Hippocampal formation (tissue), 2 donors: ENCODE measurements around the gene RDH16.
"Not testable (repeated sequence)": the region's sequence is repeated elsewhere in the genome, so short reads cannot be mapped to it uniquely, and the experiment has no call there.

Experiments used
- DNase-seq, 2 donors: peaks; one replicate each; lab custom pipeline; 2025; lab: John Stamatoyannopoulos, UW

The RDH16 gene

DNA sequence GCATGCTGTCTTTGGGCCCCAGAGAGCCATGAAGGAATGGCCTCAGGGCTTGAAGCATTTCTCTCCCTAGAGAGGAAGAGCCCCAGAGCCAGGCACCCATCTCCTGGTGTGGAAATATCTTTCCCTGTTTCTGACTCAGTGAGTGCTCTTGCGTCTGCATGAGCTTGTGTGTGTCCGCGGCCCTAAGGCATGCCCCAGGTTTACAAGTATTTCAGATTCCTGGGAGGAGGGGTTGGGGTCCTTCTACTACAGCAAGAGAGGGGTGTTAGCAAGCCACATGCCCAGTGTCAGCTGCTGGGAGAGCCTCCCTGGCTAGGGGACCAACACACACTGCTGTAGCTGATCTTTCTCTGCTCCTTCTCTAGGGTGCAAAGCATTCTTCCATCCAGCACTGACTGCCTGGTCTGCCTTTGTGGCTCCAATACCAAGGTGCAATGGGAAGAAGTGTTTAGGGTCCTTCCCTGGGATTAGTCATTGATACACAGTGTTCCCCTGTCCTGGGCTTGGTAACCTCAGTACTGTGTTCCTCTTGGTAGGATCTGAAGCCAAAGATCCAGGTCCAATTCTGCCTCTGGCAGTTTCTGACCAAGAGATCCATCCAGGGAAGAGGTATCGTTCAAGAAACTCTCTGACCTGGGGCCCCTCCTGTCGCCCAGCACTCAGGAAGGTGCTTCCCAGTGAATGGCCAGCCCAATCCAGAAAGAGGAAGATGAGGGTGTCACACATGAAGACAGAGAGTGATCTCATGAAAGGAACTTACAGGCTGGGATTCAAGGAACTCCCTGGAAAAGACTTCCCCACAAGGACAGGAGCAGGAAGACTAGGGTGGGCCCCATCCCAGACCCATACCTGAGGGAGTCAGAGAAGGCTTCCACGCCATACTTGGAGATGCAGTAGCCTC is 3.1 kb downstream of the RDH16 start:
- DNase-seq: no peak

DNA sequence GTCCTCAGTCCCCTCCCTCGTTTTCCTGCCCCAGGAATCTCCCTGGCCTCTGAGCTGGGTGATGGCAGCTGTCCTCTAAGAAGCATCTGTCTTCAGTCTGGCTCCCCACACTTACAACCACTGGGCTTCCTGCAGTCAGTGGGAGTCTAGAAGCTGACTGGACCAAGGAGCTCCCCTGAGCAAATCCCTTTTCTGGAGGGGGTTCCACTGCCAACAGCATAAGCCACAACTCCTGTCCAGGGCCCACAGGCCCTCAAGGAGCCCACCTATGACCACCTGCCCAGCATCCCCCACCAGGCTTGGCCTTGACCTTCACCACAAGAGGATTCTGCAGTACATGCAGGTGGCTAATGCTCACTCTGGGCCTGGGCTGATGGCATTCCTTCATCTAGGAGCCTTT is 4.1 kb downstream of the RDH16 start:
- no peak for DNase-seq

DNA sequence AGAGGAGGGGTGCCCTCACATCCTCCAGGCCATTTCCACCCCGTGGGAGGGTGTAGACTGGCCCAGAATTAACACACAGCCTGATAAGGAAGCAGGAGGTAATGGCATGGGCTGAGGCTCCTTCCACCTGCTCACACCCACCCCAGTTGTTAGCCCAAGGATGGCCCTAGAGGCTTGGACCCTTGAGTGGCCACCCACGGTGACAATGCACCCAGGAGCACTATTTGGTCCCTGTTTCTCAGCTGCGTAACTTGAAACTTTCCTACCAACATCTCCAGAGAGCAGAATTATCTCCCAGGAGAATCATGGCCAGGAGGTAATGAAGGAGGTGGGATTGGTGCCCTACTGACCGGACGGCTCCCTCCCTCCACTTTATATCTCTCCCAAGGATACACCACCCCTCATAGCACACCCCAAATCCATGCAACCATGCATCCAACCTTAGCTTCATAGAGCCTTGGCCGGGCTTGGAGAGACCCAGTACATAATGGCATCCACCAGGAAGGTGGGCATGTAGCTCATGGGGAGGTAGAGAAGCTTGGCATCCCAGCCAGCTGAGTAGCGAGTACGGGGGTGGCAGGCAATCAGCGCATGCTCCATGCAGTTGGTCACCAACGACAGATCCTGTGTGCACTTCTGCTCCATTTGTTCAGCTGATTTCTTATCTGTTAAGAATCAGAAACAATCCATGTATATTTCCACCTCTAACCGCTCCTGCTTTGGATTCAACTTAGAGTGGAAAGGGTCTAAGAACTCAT is 5.6 kb downstream of the RDH16 start:
- DNase-seq: no peak

DNA sequence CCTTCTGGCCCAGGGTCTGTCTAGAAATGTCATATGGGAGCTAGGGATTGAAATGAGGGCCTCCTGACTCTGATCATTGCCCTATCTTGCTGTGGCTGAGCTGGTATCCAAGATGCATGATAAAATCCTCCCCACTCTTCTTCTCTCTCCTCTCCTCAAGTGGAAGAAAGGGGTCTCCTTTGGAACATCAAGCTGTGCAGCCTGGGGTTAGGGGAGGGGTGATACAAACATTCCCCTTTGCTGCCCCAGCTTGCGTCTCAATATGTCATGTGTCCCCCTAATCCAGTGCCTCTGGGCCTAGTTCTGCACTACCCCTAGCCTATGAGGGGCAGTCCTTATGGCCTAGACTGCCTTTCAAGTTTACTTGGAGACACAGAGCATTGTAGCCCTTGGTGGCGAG is 8.5 kb downstream of the RDH16 start:
- DNase-seq: no peak

DNA sequence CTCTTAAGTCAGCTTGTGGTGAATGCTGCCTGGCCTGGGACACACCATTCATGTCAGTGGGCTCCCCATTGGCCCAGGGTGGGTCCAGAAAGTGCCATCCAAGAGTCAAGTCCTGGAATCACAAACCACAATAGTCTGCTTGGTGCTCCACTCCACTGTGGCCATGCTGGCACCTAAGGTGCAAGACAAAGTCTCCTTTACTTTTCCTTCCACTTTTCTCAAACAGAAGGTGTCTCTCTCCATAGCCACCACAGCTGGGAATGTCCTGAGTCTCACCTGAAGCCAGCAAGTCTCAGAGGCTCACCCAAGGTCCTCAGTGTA is 9.0 kb downstream of the RDH16 start:
- DNase-seq: no peak

DNA sequence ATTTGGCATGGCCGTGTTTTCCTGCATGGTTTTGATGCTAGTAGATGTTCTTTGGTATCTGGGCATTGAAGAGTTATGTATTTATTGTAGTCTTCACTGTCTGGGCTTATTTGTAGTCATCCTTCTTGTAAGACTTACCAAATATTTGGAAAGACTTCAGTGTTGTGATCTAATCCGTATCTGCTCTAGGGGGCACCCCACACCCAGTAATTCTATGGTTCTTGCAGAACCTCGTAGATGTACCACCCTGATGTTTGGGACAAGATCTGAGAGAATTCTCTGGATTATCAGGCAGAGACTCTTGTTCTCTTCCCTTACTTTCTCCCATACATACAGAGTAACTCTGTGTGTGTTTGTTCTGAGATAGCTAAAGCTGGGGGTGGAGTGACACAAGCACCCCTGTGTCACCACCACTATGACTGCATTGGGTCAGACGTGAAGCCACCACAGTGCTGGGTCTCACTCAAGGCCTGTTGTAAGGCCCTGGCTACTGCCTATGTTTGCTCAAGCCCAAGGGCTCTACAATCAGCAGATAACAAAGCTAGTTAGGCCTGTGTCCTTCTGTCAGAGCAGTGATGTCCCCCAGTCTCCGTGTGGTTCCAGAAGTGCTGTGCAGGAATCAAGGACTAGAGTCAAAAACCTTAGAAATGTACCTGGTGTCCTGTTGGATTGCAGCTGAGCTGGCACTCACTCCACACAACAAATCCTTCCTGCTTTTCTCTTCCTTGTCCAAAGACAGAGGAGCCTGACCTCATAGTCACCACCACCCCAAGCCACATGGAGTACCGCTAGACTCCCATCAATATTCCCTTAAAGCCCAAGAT is 9.6 kb downstream of the RDH16 start:
- no peak for DNase-seq

DNA sequence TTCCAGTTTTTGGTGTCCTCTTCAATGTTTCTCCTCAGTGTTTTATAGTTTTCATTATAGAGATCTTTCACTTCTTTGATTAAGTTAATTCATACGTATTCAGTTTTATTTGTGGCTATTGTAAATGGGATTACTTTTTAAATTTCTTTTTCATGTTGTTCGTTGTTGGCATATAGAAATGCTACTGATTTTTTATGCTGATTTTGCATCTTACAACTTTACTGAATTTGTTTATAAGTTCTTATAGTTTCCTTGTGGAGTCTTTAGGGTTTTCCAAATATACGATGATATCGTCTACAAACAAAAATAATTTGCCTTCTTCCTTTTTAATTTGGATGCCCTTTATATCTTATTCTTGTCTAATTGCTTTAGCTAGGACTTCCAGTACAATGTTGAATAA is 13.5 kb downstream of the RDH16 start:
- no peak for DNase-seq

DNA sequence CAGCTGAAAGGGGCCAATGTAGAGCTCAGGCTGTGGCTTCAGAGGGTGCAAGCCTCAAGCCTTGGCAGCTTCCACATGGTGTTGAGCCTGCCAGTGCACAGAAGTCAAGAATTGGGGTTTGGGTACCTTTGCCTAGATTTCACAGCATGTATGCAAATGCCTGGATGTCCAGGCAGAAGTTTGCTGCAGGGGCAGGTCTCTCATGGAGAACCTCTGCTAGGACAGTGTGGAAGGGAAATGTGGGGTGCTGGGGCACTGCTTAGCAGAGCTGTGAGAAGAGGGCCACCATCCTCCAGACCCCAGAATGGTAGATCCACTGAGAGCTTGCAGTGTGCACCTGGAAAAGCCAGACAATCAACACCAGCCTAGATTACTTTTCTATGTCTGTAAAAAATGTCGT is 14.0 kb downstream of the RDH16 start:
- not testable (repeated sequence) for DNase-seq

DNA sequence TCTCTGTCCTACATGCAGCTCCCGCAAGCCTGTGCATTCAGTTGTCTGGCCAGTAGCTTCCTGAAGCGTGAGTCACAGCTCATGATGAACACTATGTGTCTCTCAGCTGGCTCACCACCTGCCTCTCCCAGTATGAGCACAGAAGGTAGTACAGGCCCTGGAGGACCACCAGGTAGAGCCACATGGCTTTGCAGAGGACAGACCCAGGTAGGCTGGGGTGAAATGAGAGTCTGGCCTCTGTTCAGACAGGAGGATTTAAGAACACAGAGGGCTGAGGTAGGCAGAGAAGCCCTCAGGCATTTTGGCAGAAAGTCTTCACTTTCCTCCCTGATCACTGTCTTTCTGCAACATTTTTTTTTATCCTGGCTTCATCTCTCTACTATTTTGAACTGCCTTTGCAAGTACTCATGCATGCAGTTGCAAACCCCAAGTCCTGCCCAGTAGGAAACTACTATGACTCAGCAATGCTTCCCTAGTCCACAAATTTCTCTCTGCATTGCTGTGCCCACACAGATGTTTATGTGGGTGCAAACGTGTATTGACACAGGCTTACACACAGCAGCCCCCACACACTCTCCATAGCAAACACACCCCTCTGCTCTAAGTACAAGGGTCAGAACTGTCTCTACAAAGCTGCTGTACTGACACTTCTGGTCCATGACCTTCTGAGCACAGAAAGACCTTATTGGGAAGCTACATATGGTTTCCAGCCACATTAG is 15.9 kb downstream of the RDH16 start:
- no peak for DNase-seq

DNA sequence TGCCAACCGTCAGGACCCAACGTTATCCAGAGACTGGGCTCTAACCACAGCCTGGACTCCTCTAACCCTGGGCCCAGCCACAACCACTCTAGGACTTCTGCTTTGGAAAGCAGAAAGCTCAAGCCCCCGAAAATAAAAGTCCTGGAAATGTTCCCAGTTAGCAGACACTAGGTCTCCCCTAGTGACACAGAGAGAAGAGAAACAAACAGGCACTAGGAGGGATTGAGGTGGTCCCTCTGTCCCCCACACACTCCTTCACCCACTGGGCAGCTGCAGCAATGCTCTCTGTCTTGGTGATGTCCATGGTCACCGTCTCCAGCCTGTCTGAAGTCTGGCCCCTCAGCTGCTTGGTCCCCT is 16.5 kb downstream of the RDH16 start:
- not testable (repeated sequence) for DNase-seq

DNA sequence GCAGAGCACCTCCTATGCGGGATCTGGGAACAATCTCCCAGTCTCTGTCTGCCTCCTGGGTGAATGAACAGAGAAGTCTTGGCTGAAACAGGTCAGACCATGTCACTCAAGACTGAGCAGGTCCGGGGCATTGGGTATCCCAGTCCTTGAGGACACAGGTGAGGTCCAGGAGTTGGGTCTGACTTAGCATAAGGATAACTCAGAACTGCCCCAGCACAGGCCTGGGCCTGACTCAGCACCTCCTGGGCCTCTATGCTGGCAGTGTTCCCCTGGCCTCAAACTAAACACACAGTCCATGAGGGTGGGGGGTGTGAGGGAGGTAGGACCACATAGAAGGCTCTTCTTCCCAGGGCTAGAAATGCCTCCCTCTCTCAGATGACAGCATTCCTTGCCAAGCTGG is 21.7 kb downstream of the RDH16 start:
- no peak for DNase-seq

DNA sequence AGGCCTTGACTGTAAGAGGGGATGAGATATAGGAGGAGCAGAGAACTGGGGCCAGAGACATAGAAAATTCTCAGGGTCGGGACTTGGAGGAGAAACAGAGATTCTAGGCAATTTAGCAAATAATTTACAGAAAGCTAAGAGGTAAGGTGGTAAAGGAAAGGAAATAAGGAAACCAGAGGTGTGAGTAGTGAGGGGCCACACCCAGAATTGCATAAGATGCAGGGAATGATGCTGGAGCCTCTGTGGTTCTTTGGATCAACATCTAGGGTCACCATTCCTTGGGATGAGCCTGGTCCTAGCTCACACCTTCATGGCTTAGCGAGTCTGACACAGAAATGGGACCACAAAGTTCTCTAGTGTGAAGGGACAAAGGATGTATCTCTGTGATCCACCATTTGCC is 22.3 kb downstream of the RDH16 start:
- no peak for DNase-seq

DNA sequence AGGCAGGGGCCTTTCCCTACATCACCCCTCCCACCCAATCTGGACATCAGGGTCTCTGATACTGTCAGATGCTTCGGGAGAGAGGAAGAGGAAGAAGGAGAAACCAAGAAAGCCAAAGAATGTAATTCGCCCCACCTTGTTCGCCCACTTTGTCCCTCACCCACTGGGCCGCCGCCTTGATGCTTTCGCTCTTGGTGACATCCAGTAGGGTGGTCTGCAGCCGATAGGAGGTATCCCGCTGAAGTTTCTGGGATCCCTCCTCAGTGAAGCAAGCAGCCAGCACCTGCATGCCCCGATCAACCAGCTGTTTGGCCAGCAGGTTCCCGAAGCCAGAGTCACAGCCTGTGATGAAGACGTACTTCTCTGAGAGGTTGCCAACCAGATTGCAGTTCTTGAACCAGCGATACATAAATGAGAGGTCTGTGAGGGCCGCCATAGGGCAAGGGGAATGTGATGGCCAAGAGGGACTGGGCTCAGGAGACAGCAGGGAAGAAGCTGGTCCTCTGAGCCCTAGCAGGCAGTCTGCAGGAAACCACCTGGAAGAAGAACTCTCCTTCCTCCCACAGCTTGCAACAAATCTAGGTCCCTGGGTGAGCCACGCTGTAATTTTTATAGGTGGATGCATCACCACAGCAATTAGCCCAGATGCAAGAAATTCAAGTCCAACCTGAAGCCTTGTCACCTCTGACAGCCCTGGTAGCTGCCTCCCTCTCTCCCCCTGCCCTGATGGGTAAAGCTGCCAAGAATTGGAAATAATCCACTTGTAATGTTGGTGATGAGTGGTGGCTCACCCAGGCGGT is 23.4 kb downstream of the RDH16 start, which contains the start of gene SDR9C7:
TSS of gene SDR9C7 (minus strand) at position 583 of the 800 bp plus-strand sequence. CDS start at position 436, 147 bp downstream.
- no peak for DNase-seq

DNA sequence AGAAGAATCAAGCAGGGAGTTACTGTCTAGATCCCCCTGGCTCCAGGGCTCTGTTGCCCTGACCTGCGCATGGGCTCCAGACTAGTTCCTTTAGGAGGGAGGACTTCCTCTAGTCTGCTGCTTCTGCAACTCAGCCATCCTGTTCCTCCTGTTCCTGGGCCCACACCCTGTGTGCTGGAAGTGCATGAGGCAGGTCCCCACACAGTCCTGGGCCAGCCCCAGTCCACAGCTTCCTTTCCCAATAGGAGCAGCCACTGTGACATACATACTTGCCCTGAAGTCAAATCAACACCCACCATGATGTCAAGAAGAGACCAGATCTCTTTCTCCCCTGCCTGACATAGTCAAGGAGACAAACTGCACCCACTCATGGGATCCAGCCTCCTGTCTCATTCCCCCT is 24.5 kb downstream of the RDH16 start:
- DNase-seq: no peak

DNA sequence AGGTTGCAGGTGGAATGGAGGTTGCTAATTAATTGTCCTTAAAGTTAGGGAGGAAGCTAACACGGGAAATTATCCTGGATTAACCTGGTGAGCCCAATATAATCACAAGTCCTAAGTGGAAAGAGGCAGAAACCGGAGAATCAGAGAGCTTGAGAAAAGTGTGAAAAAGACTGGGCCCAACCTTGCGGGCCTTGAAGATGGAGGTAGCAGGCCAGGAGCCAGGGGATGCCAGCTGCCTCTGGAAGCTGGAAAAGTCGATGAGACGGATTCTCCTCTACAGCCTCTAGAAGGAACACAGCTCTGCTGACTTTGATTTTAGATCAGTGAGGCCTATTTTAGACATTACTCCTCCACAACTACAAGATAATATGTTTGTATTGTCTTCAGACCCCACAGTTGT is 25.3 kb downstream of the RDH16 start:
- DNase-seq: no peak

DNA sequence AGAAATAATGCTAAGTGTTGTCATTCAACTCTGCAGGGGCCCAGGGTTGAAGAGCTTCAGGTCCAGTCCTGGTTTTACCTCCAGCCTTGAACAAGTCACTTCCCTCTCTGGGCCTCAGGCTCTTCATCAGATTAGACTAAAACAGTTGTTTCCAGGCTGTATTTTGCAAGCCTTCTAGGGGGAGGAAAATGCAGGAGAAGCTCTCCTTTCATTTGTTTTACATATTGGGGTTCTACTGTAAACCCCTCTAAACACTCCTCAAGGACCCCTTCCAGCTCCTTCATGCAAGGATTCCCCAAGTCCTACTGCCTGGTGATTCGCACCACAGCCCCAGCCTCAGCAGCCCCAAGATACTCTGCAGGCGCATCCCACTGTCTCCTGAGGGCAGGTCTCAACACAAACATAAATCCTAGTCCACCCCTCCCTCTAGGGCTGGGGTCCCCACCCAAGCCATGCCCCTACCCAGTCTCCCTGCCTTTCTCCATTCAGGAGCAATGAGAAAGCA is 25.9 kb downstream of the RDH16 start:
- no peak for DNase-seq

DNA sequence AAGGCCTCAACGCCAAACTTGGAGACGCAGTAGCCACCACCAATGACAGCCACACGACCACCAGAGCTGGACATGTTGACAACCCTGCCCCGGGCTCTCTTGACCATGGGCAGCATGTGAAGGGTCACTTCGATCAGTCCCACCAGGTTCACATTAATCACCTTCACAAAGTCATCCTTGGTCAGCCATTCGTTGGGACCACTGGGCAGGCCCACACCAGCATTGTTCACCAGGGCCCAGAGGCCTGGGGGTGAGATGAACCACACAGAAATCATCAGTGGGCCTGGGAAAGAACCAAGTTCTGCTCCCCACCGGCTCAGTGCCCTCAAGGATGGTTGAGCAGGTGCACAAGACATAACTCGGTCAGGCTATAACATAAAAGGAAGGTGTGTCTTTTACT is 27.2 kb downstream of the RDH16 start:
- DNase-seq: no peak

DNA sequence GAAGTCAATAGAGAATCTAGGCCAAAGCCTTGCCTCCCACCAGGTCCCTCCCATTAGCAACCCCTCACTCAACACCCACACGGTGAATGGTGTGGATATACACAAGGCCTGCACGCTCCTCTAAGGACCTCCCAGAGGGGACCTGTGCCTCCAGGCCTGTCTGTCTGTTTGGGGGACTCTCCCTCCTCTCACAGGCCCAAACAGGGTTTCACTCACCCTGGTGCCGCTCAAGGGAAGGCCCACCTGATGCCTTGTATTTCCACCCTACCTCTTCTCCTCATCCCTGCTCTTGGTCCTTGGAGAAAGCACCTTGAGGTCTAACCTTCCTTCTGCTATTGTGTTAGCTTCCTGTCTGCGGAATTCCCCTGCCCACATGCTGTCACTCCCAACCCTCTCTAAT is 27.6 kb downstream of the RDH16 start:
- no peak for DNase-seq

DNA sequence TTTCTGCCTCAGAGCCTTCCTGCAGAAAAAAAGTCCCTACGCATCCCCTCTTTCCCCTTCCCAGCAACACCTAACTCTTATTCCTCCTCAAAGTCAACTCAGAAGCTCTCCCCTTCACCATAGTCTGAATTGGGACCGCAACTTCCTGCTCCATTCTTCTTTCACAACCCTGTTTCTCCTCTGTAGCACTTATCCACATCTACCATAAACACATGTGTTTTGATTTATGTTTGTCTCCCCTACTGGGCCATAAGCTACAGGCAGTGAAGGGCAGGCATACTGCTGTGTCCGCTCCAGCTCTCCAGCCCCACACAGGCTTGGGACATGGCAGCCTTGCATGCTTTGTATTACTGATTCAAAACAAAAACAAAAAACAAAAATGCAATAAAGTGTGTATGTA is 29.1 kb downstream of the RDH16 start:
- DNase-seq: no peak

DNA sequence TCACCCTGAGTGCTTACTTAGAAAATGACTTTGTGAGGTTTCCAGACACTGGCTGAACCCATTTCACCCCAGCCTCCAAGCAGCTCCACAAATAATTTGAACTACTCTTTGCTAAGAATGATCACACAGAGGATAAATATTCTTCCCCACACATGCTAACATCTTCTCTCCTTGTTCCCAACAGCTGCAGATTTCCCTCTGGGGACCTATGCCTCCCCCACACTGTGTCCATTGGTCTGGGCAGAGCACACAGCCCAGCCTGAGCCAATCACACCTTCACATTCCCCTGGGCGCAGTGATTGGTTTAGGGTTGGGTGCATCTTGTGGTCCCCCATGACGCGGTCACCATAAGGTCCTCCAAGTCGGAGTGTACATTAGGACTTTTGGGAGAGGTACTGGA is 30.1 kb downstream of the RDH16 start:
- no peak for DNase-seq

DNA sequence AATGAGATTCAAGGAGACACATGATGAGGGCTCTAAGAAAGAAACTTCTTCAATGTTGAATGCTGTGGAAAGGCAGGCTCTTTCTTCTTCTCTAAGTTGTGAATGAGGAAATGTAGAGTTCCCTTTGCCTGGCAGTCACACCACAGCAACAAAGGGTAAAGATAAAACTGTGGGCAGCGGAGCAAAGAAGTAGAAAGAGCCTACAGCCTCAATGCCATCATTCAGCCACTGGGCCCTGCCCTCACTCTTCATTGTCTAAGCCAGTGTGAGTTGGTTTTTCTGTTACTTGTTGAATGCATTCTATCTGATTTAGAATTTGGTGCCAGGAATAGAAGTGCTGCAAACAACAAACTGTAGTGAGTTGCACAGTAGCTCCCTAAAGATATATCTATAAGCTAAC is 35.4 kb downstream of the RDH16 start:
- no peak for DNase-seq
